H4 (cell line): ENCODE results near the gene DCLRE1C. TPM values are rescaled to one million over a fixed set of nuclear protein-coding genes. Genes with fewer than 3 reads are reported as not detected.
"Not testable (repeated sequence)": the region's sequence is repeated elsewhere in the genome, so short reads cannot be mapped to it uniquely, and the experiment has no call there.

Experiments used
- DNase-seq: peaks from one replicate; pipeline ENCODE4 v3.0.0-alpha.2; 2015; ENCODE audit warnings: low spot score
- total RNA-seq: library from RNA; depleted of rRNA; stranded (reverse); fragments of >200 nt; shearing (Covaris generic); gene quantifications from 2 replicates; pipeline ENCODE4 v1.2.3, GENCODE V29; 2014

The DCLRE1C gene
- total RNA-seq, 1 experiment from 2014 or later: 6.6 TPM

DNA sequence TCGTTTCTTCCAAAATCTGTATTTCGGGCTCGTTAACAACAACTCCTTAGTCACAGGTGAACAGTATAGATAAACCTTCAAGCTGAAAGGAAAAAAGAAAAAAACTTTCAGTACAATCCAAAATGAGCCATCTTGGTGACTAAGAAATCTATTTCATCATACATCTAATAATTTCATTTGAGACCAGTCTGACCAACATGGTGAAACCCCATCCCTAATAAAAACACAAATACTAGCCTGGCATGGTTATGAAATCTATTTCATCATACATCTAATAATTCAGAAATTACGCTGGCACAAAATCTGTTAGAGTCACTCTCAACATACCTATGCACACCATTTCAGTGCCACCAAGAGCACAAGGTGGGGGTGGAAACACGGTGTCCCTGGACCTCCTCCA, 8.8 kb downstream of the DCLRE1C start:
- DNase-seq: no peak

DNA sequence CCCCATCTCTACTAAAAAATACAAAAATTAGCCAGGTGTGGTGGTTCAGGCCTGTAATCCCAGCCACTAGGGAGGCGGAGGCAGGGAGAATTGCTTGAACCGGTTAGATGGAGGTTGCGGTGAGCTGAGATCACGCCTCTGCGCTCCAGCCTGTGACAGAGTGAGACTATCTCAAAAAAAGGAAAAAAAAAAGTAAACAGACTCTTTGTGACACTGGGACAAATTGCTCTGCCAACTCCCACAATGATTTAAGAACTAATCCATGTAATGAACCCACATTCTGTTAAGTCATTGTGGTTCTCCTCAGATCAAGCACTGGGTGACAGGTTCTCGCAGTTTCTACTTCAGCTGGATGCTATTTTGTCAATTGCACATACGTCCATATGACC, 11.0 kb downstream of the DCLRE1C start:
- not testable (repeated sequence) for DNase-seq

GRCh38 chr10:14942147-14942949, 11.5 kb downstream of the DCLRE1C start:
- not testable (repeated sequence) for DNase-seq

- DNase-seq: not testable (repeated sequence)
Observed at GRCh38 chr10:14938971-14939370, 14.9 kb downstream of the DCLRE1C start.

- DNase-seq: no peak
Observed at GRCh38 chr10:14936584-14936983, 17.3 kb downstream of the DCLRE1C start.

- no peak for DNase-seq
Observed at GRCh38 chr10:14930610-14931009, 23.3 kb downstream of the DCLRE1C start.

GRCh38 chr10:14926722-14927416, 27.0 kb downstream of the DCLRE1C start:
- DNase-seq: no peak

- DNase-seq: no peak
Observed at GRCh38 chr10:14926061-14926470, 27.8 kb downstream of the DCLRE1C start.

DNA sequence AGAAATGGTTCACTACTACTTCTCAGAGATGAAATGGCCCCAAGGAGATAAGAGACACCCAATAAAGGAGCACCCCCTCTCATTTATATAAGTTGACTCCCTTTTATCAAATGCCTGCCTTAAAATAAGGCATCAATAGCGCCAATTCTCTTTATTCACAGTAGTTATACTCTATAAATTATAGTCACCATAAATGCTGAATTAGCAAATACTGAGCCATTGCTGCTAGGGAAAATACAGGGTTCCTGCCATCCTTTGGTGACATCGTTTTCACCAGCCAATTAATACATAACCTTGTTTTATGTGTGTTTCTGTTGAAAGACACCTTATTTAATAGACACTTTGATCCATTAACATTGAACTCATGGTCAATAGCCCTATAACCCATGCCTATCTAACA, 28.6 kb downstream of the DCLRE1C start:
- no peak for DNase-seq

- no peak for DNase-seq
Observed at GRCh38 chr10:14924013-14924412, 29.9 kb downstream of the DCLRE1C start.

DNA sequence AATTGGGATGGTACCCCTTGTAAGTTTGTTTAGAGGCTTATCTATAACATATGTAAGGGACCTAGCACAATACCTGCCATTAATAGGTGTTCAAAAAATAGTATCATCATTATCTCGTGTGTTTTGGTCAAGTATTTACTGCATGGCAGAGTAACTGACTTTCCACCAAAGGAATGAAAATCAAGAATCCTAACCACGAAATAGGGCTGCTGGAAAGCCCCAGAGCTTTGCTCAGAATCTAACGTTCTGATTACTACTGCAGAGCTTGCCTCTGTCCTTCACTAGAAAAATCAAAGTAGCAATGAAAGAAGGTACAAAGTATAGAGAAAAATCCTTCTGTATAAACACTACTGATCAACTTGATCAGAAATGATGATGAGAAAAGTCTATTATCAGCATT, 34.9 kb downstream of the DCLRE1C start:
- no peak for DNase-seq

DNA sequence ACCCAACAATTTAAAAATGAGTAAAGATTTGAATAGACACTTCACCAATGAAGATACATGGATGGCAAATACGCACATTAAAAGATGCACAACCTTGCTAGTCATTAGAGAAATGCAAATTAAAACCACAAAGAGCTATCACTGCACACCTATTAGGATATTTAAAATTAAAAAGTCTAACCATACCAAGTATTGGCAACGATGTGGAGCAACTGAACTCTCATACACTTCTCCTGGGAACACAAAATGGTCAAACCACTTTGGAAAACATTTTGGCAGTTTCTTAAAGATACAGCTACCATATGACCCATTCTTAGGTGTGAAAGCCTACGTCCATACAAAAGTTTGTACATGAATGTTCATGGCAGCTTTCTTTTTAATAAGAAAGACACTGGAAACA, 36.1 kb downstream of the DCLRE1C start:
- no peak for DNase-seq

DNA sequence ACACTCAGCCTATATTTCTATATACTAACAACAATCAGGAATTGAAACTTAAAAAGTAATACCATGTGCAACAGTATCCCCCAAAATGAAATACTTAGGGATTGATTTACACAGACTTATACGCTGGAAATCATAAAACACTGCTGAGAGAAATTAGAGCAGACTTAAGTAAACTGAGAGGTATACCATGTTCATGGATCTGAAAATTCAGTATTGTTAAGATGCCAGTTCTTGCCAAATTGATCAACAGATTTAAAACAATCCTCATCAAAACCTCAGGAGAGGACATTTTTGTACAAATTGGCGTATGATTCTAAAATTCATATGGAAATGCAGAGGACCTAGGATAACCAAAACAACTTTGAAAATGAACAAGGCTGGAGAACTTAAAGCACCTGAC, 37.3 kb downstream of the DCLRE1C start:
- no peak for DNase-seq

- no peak for DNase-seq
Observed at GRCh38 chr10:14911801-14912200, 42.1 kb downstream of the DCLRE1C start.

DNA sequence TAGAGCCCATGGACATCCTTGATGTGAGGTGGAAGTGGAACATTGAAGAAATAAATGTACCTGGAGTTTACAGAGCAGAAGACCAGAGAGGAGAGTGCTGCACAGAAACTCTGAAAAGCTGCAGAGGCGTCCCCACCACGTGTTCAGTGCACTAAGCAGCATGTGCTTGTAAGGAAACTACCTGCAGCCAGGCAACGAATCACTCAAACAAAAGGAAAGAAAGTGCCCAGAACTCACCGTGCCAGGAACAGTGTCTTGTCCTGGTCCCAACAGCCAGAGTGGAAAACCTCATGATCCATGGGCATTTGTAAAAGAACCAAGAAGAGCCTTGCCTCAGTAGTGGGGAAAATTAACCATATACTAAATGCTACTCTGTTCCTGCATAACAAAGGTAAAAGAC, 42.9 kb downstream of the DCLRE1C start:
- no peak for DNase-seq

GRCh38 chr10:14909101-14909500, 44.8 kb downstream of the DCLRE1C start:
- no peak for DNase-seq

DNA sequence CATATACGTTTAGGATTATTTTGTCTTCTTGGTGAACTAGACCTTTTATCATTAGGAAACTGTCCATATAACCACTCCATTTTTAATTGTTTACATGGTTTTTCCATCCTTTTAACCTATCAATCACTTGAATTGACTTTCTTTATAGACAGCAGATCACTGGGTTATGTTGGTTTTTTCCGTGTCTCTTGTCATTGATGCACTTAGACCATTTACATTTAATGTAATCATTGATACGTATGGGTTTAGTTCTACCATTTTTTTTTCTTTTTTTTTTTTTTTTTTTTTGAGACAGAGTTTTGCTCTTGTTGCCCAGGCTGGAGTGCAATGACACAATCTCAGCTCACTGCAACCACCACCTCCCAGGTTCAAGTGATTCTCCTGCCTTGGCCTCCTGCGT, 46.3 kb downstream of the DCLRE1C start:
- not testable (repeated sequence) for DNase-seq

- DNase-seq: no peak
Observed at GRCh38 chr10:14906765-14907164, 47.1 kb downstream of the DCLRE1C start.

GRCh38 chr10:14905890-14906289, 48.0 kb downstream of the DCLRE1C start:
- no peak for DNase-seq

DNA sequence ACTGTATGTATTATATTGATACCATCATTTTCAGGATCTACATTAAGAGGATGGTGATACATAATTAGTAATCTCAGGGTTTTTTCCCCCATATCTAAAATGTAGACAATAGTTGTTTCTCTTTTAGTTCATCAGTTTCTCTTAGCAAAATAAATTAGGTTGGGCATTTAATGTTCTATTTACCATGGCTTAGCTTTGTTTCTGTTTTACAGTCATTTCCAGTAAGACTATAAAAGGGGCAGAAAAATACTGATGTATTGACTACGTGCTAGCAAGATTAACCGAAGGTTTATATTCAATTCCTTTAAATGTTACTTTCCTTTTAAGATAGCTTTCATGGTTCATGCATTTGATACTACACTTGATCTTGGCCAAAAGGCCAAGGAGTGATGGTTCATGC, 49.0 kb downstream of the DCLRE1C start:
- DNase-seq: no peak

DNA sequence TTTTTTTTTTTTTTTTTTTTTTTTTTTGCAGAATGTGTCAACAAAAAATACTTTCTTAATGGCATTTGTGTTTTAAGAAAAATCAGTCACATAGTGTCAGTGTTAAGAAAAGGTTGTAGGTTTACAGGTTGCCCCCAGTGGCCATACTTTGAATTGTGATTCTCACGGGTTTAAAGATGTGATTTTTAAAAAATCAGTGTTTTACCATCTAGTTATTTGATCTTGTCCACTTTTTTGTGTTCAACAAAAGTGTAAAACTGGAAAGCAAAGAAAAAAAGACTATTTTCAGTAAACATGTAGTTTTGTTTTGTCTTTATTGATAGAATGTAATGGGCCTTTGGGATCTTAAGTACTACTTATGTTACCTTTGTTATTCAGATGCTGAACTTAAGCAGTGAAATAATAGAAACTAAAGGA, 49.6 kb downstream of the DCLRE1C start:
- DNase-seq: peak; percentile 21

GRCh38 chr10:14891151-14891550, 62.7 kb downstream of the DCLRE1C start:
- DNase-seq: no peak

GRCh38 chr10:14889318-14889717, 64.6 kb downstream of the DCLRE1C start:
- DNase-seq: no peak
